SK-N-SH (cell line): ENCODE data around the gene SH3BGRL2.

ENCODE experiments used
- EP300 ChIP-seq, 2 experiments: IDR thresholded peaks; 2 replicates each; pipeline versions ENCODE4 v1.4.0 to v1.6.1; 2012; ENCODE audit warnings: borderline replicate concordance in 1 of 2, low read depth in 1 of 2, low read length in 1 of 2
- FOSL2 ChIP-seq: IDR thresholded peaks from 2 replicates; pipeline ENCODE4 v1.4.0; 2012; ENCODE audit warnings: low read depth, mild to moderate bottlenecking, moderate library complexity, borderline replicate concordance
- FOXJ3 ChIP-seq: sonication (generic); formaldehyde crosslinking; IDR thresholded peaks from 2 replicates; pipeline ENCODE4 v1.5.1; 2020; ENCODE audit warnings: mild to moderate bottlenecking, missing genetic modification reagents
- GABPA ChIP-seq: IDR thresholded peaks from 2 replicates; pipeline ENCODE4 v1.4.0; 2012; ENCODE audit warnings: low read depth, mild to moderate bottlenecking
- MXI1 ChIP-seq: IDR thresholded peaks from 2 replicates; pipeline ENCODE4 v1.6.1; 2012; ENCODE audit warnings: mild to moderate bottlenecking, low read depth, low read length, improper control_type of control experiment
- POLR2AphosphoS5 ChIP-seq: IDR thresholded peaks from 2 replicates; pipeline ENCODE4 v1.6.1; 2012; ENCODE audit warnings: low read depth, low read length
- RAD21 ChIP-seq: IDR thresholded peaks from 2 replicates; pipeline ENCODE4 v1.6.1; 2012; ENCODE audit warnings: mild to moderate bottlenecking, low read length
- SIN3A ChIP-seq: IDR thresholded peaks from 2 replicates; pipeline ENCODE4 v1.6.1; 2012; ENCODE audit warnings: low read depth, mild to moderate bottlenecking, low read length, moderate library complexity, borderline replicate concordance
- TAF1 ChIP-seq: IDR thresholded peaks from 2 replicates; pipeline ENCODE4 v1.6.1; 2012; ENCODE audit warnings: low read depth, mild to moderate bottlenecking, low read length, moderate library complexity, borderline replicate concordance
- TF ChIP-seq, protein P1 (sequence below): fragments of 150-350 bp; IDR thresholded peaks from 2 replicates; pipeline ENCODE4 v1.6.1; 2016; ENCODE audit warnings: mild to moderate bottlenecking, low read depth, low read length
- TF ChIP-seq, protein P2 (sequence below): fragments of 200-600 bp; sonication (generic); IDR thresholded peaks from 2 replicates; pipeline ENCODE4 v1.6.1; 2017; ENCODE audit warnings: antibody characterized with exemption, mild to moderate bottlenecking, moderate library complexity
- TF ChIP-seq, protein P3 (sequence below): IDR thresholded peaks from 2 replicates; pipeline ENCODE4; 2012
- TF ChIP-seq, protein P4 (sequence below): IDR thresholded peaks from 2 replicates; pipeline ENCODE4 v1.4.0; 2012; ENCODE audit warnings: low read depth, borderline replicate concordance

DNA sequence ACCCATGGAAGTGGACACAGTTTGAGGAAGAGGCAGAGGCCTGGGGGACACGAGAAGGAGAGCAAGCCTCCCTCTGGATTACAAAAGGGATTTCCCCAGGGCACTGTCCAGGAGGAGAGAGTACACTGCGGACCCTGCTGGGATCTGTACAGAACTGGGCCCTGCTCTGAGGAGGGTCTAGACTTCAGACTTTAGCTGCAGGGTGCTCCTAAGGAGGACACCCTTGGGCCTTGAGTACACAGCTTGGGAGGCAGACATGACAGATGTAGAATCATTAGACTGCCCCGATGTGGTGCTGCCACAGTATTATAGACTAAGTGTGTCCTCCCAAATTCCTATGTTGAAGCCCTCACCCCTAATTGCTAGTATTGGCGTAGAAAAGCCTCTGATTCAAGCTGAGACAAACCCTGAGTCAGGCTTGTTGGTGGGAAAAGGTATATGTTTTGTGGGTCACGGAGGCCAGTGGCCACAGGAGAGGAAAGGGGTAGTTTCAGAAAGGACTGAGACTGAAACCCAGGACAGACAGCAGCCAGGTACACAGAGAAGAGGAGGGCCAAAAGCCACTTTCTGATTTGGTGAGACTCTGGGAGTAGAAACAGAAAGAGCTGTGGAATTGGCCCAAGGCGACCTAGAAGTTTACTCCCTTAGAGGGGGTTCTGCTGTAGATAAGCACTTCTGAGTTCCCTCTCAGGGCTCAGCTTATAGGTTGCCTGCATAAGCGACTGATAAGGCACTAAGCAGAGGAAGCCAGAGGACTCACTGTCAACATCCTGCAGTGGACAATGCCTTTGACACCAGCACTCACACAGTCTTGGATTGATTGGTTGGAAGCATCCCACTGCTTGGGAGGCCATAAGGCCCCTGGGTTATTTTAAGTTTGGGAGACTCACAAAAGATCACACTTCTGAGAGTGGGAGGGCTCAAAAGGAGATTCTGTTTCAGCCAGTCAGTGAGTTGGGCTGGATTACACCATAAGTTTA is 16.5 kb upstream of the SH3BGRL2 start:
- TF ChIP-seq, protein P1, sequence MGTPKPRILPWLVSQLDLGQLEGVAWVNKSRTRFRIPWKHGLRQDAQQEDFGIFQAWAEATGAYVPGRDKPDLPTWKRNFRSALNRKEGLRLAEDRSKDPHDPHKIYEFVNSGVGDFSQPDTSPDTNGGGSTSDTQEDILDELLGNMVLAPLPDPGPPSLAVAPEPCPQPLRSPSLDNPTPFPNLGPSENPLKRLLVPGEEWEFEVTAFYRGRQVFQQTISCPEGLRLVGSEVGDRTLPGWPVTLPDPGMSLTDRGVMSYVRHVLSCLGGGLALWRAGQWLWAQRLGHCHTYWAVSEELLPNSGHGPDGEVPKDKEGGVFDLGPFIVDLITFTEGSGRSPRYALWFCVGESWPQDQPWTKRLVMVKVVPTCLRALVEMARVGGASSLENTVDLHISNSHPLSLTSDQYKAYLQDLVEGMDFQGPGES, result no peak
- TF ChIP-seq, protein P2, sequence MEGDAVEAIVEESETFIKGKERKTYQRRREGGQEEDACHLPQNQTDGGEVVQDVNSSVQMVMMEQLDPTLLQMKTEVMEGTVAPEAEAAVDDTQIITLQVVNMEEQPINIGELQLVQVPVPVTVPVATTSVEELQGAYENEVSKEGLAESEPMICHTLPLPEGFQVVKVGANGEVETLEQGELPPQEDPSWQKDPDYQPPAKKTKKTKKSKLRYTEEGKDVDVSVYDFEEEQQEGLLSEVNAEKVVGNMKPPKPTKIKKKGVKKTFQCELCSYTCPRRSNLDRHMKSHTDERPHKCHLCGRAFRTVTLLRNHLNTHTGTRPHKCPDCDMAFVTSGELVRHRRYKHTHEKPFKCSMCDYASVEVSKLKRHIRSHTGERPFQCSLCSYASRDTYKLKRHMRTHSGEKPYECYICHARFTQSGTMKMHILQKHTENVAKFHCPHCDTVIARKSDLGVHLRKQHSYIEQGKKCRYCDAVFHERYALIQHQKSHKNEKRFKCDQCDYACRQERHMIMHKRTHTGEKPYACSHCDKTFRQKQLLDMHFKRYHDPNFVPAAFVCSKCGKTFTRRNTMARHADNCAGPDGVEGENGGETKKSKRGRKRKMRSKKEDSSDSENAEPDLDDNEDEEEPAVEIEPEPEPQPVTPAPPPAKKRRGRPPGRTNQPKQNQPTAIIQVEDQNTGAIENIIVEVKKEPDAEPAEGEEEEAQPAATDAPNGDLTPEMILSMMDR, result no peak
- TF ChIP-seq POLR2AphosphoS5 (no peak), FOSL2 (no peak), MXI1 (no peak), FOXJ3 (no peak), TAF1 (no peak), SIN3A (no peak), EP300 (IDR thresholded peaks at IDR 0.05; ENCODE audit: borderline replicate concordance in 1 of 2, low read depth in 1 of 2, low read length in 1 of 2) (no peak), GABPA (no peak), RAD21 (no peak)
- TF ChIP-seq, protein P3, sequence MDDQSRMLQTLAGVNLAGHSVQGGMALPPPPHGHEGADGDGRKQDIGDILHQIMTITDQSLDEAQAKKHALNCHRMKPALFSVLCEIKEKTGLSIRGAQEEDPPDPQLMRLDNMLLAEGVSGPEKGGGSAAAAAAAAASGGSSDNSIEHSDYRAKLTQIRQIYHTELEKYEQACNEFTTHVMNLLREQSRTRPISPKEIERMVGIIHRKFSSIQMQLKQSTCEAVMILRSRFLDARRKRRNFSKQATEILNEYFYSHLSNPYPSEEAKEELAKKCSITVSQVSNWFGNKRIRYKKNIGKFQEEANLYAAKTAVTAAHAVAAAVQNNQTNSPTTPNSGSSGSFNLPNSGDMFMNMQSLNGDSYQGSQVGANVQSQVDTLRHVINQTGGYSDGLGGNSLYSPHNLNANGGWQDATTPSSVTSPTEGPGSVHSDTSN, result no peak
- TF ChIP-seq, protein P4, sequence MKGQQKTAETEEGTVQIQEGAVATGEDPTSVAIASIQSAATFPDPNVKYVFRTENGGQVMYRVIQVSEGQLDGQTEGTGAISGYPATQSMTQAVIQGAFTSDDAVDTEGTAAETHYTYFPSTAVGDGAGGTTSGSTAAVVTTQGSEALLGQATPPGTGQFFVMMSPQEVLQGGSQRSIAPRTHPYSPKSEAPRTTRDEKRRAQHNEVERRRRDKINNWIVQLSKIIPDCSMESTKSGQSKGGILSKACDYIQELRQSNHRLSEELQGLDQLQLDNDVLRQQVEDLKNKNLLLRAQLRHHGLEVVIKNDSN, result no peak
